H9 (cell line): ENCODE results near the gene CCDC141. TPM values are rescaled to one million over a fixed set of nuclear protein-coding genes. Genes with fewer than 3 reads are reported as not detected.

Experiments
- DNase-seq: peaks from one replicate; pipeline ENCODE4 v3.0.0-alpha.2; 2017
- H2AFZ ChIP-seq: one replicate; pipeline ENCODE4 v1.6.1; 2013; ENCODE audit warnings: mild to moderate bottlenecking, low read length, control low read depth, moderate library complexity
- H2AK5ac ChIP-seq: 2 replicates; pipeline ENCODE4 v1.6.1; 2013; ENCODE audit warnings: low read length, control low read depth, mixed read lengths; ENCODE audit not compliant: insufficient read length
- H2BK120ac ChIP-seq: one replicate; pipeline ENCODE4 v1.6.1; 2013; ENCODE audit warnings: low read depth, mild to moderate bottlenecking, low read length, control low read depth, inconsistent platforms; ENCODE audit not compliant: poor library complexity, severe bottlenecking
- H2BK12ac ChIP-seq: 2 replicates; pipeline ENCODE4 v1.6.1; 2013; ENCODE audit warnings: low read length, control low read depth, mixed read lengths, low read depth; ENCODE audit not compliant: insufficient read length
- H2BK15ac ChIP-seq: 2 replicates; pipeline ENCODE4 v1.6.1; 2013; ENCODE audit warnings: low read depth, low read length, control low read depth
- H2BK20ac ChIP-seq: one replicate; pipeline ENCODE4 v1.6.1; 2013; ENCODE audit warnings: low read depth, mild to moderate bottlenecking, low read length, control low read depth, inconsistent platforms; ENCODE audit not compliant: poor library complexity, severe bottlenecking
- H2BK5ac ChIP-seq: 2 replicates; pipeline ENCODE4 v1.6.1; 2013; ENCODE audit warnings: low read length, control low read depth, mixed read lengths; ENCODE audit not compliant: insufficient read length
- H3K14ac ChIP-seq: 2 replicates; pipeline ENCODE4 v1.6.1; 2013; ENCODE audit warnings: low read length, control low read depth; ENCODE audit not compliant: insufficient read depth
- H3K18ac ChIP-seq: 2 replicates; pipeline ENCODE4 v1.6.1; 2013; ENCODE audit warnings: low read depth, mild to moderate bottlenecking, mixed read lengths, low read length, control low read depth; ENCODE audit not compliant: insufficient read length
- H3K23ac ChIP-seq: 2 replicates; pipeline ENCODE4 v1.6.1; 2013; ENCODE audit warnings: low read length, control low read depth, mixed read lengths, low read depth; ENCODE audit not compliant: insufficient read length
- H3K23me2 ChIP-seq: 2 replicates; pipeline ENCODE4 v1.6.1; 2013; ENCODE audit warnings: low read depth, mild to moderate bottlenecking, mixed read lengths, low read length, control low read depth; ENCODE audit not compliant: insufficient read length, poor library complexity, severe bottlenecking
- H3K27ac ChIP-seq: 2 replicates; pipeline ENCODE4 v1.5.1; 2013; ENCODE audit warnings: low read length, control low read depth, mixed read lengths, low read depth; ENCODE audit not compliant: insufficient read length
- H3K27me3 ChIP-seq: 2 replicates; pipeline ENCODE4 v1.6.1; 2013; ENCODE audit warnings: low read length, control low read depth, inconsistent platforms; ENCODE audit not compliant: insufficient read depth
- H3K4ac ChIP-seq: 2 replicates; pipeline ENCODE4 v1.6.1; 2013; ENCODE audit warnings: low read depth, mild to moderate bottlenecking, control low read depth, inconsistent platforms, low read length, moderate library complexity
- H3K4me1 ChIP-seq: 2 replicates; pipeline ENCODE4 v1.6.1; 2013; ENCODE audit warnings: low read length, control low read depth, inconsistent platforms; ENCODE audit not compliant: insufficient read depth
- H3K4me2 ChIP-seq: 2 replicates; pipeline ENCODE4 v1.6.1; 2013; ENCODE audit warnings: low read length, control low read depth, mixed read lengths; ENCODE audit not compliant: insufficient read length, insufficient read depth
- H3K56ac ChIP-seq: 2 replicates; pipeline ENCODE4 v1.6.1; 2013; ENCODE audit warnings: low read depth, mild to moderate bottlenecking, mixed read lengths, low read length, control low read depth; ENCODE audit not compliant: insufficient read length
- H3K79me1 ChIP-seq: 2 replicates; pipeline ENCODE4 v1.6.1; 2013; ENCODE audit warnings: low read depth, mild to moderate bottlenecking, moderate library complexity, low read length, control low read depth, inconsistent platforms; ENCODE audit not compliant: insufficient read depth, poor library complexity, severe bottlenecking
- H3K79me2 ChIP-seq: 2 replicates; pipeline ENCODE4 v1.6.1; 2013; ENCODE audit warnings: low read length, control low read depth, inconsistent platforms; ENCODE audit not compliant: insufficient read depth
- H3K9ac ChIP-seq: 2 replicates; pipeline ENCODE4 v1.6.1; 2013; ENCODE audit warnings: low read length, control low read depth, mixed read lengths; ENCODE audit not compliant: insufficient read length; ENCODE audit errors: extremely low read depth
- H3K9me3 ChIP-seq: one replicate; pipeline ENCODE4 v1.6.1; 2013; ENCODE audit warnings: low read depth, low read length, inconsistent platforms; ENCODE audit not compliant: control insufficient read depth
- H3T11ph ChIP-seq: one replicate; pipeline ENCODE4 v1.6.1; 2013; ENCODE audit warnings: mild to moderate bottlenecking, low read length, control low read depth, inconsistent platforms
- H4K20me1 ChIP-seq: one replicate; pipeline ENCODE4 v1.6.1; 2013; ENCODE audit not compliant: control insufficient read depth, insufficient read length, insufficient read depth
- H4K5ac ChIP-seq: 2 replicates; pipeline ENCODE4 v1.6.1; 2013; ENCODE audit warnings: low read depth, mild to moderate bottlenecking, mixed read lengths, low read length, control low read depth; ENCODE audit not compliant: insufficient read length
- H4K8ac ChIP-seq: replicated peaks from 2 replicates; pipeline ENCODE4 v1.6.1; 2013; ENCODE audit warnings: low read length, control low read depth, mixed read lengths, low read depth; ENCODE audit not compliant: insufficient read length
- H4K91ac ChIP-seq: 2 replicates; pipeline ENCODE4 v1.6.1; 2013; ENCODE audit warnings: low read depth, mild to moderate bottlenecking, moderate library complexity, mixed read lengths, low read length, control low read depth; ENCODE audit not compliant: insufficient read length
- H3K27ac Mint-ChIP-seq, 3 experiments: 2 replicates in 2 of 3; 3 replicates in 1 of 3; pipeline ENCODE4 v1.8.0; 2020 to 2021; ENCODE audit warnings: mixed read lengths in 3 of 3, mild to moderate bottlenecking in 1 of 3, moderate library complexity in 1 of 3
- H3K27me3 Mint-ChIP-seq: 2 replicates; pipeline ENCODE4 v1.8.0; 2021; ENCODE audit warnings: low read depth, mild to moderate bottlenecking, moderate library complexity, mixed read lengths
- H3K36me3 Mint-ChIP-seq, 3 experiments: 2 replicates in 2 of 3; 3 replicates in 1 of 3; pipeline ENCODE4 v1.8.0; 2020 to 2021; ENCODE audit warnings: low read depth in 3 of 3, mixed read lengths in 3 of 3; ENCODE audit not compliant: insufficient read depth in 1 of 3
- H3K4me1 Mint-ChIP-seq, 2 experiments: 2 replicates each; pipeline ENCODE4 v1.8.0; 2020; ENCODE audit warnings: mixed read lengths in 2 of 2
- H3K4me3 Mint-ChIP-seq, 2 experiments: 2 replicates in 1 of 2; 3 replicates in 1 of 2; pipeline ENCODE4 v1.8.0; 2020 to 2021; ENCODE audit warnings: mild to moderate bottlenecking in 2 of 2, mixed read lengths in 2 of 2, moderate library complexity in 1 of 2
- H3K9me3 Mint-ChIP-seq, 2 experiments: 2 replicates in 1 of 2; 3 replicates in 1 of 2; pipeline ENCODE4 v1.8.0; 2020; ENCODE audit warnings: mild to moderate bottlenecking in 2 of 2, mixed read lengths in 2 of 2, moderate library complexity in 1 of 2
- CTCF ChIP-seq: fragments of 200-600 bp; sonication (generic); conservative IDR thresholded peaks from 3 replicates; pipeline ENCODE4 v1.8.0; 2021; ENCODE audit warnings: antibody characterized with exemption, mild to moderate bottlenecking
- WGBS: extraction: QIAGEN DNeasy Blood & Tissue Kit; methylation state at CpG from one replicate; pipeline ENCODE4 v1.1.7; 2013; ENCODE audit warnings: missing lambda C conversion rate, low lambda C conversion rate, mixed read lengths; ENCODE audit not compliant: insufficient read length; ENCODE audit errors: extremely low coverage; 5-methylcytosine and 5-hydroxymethylcytosine counted together
- total RNA-seq: library from RNA; stranded (reverse); gene quantifications from 2 replicates; pipeline ENCODE4 v1.2.1, GENCODE V29; 2021

Gene CCDC141
- total RNA-seq, 1 experiment from 2014 or later: 1.0 TPM

- no peaks in the 10 kb centered on the region for H3K79me2 ChIP-seq
- Mint-ChIP-seq H3K9me3 (no peaks in the 10 kb centered on the region), H3K27me3 (no peaks in the 10 kb centered on the region), H3K27ac (no peak overlapping the region), H3K4me1 (peaks cover 9 to 16% of the 10 kb centered on the region in 2 experiments), H3K36me3 (no peaks in the 10 kb centered on the region), H3K4me3 (no peak overlapping the region)
- H4K20me1 ChIP-seq: no peaks in the 10 kb centered on the region
- H3K9ac ChIP-seq: no peak overlapping the region
- DNase-seq: no peak
- no peak overlapping the region for H4K5ac ChIP-seq
- no CpG with 5 or more reads among the region's 3 CpGs for WGBS
- TF ChIP-seq CTCF: no peak
- H3K14ac ChIP-seq: no peak overlapping the region
- H3K56ac ChIP-seq: no peak overlapping the region
- no peak overlapping the region for H2BK15ac ChIP-seq
- H3K23me2 ChIP-seq: no peaks in the 10 kb centered on the region
- H4K91ac ChIP-seq: no peak overlapping the region
- H3K27me3 ChIP-seq: no peaks in the 10 kb centered on the region
- H2BK12ac ChIP-seq: no peak overlapping the region
- H3K4ac ChIP-seq: no peak overlapping the region
- H2AFZ ChIP-seq: no peak overlapping the region
- no peak overlapping the region for H3K4me2 ChIP-seq
- no peak overlapping the region for H2BK5ac ChIP-seq
- H2BK20ac ChIP-seq: no peak overlapping the region
- no peaks in the 10 kb centered on the region for H3K79me1 ChIP-seq
- no peak overlapping the region for H2BK120ac ChIP-seq
- no peaks in the 10 kb centered on the region for H3K9me3 ChIP-seq
- no peaks in the 10 kb centered on the region for H3K4me1 ChIP-seq
- H3T11ph ChIP-seq: no peak overlapping the region
- no peak overlapping the region for H2AK5ac ChIP-seq
- H3K23ac ChIP-seq: no peak overlapping the region
- H3K27ac ChIP-seq: no peak overlapping the region
- no peak overlapping the region for H4K8ac ChIP-seq
- no peak overlapping the region for H3K18ac ChIP-seq
Measured at GRCh38 chr2:178880257-178880656, 169.7 kb downstream of the CCDC141 start.
